Lower lobe of right lung (tissue), 2 donors: ENCODE data around the gene PDE9A. TPM values are rescaled to one million over a fixed set of nuclear protein-coding genes. Genes with fewer than 3 reads are reported as not detected.

Experiments used
- ATAC-seq, 2 donors: fragments of 200-7000 bp; cut with Tn5 transposase; one replicate each; pipeline ENCODE4 v1.9.1; 2020 to 2022; ENCODE audit warnings: mild to moderate bottlenecking in 2 of 2, moderate library complexity in 2 of 2
- DNase-seq: peaks from one replicate; pipeline ENCODE4 v3.0.0-alpha.2; 2020
- H3K27ac ChIP-seq: fragments of 200-600 bp; one replicate; pipeline ENCODE4 v1.8.0; 2022
- H3K27me3 ChIP-seq: fragments of 200-600 bp; one replicate; pipeline ENCODE4 v1.8.0; 2022; ENCODE audit warnings: low read depth
- H3K36me3 ChIP-seq: fragments of 200-600 bp; one replicate; pipeline ENCODE4 v1.8.0; 2022; ENCODE audit warnings: mild to moderate bottlenecking
- H3K4me1 ChIP-seq: fragments of 200-600 bp; one replicate; pipeline ENCODE4 v1.8.0; 2022
- H3K4me3 ChIP-seq: fragments of 200-600 bp; one replicate; pipeline ENCODE4 v1.8.0; 2022; ENCODE audit warnings: mild to moderate bottlenecking
- H3K9me3 ChIP-seq: fragments of 200-600 bp; one replicate; pipeline ENCODE4 v1.8.0; 2022
- CTCF ChIP-seq: fragments of 200-600 bp; IDR thresholded peaks from one replicate; pipeline ENCODE4 v1.8.0; 2022; ENCODE audit warnings: antibody characterized with exemption, mild to moderate bottlenecking
- intact Hi-C: fragments of 100-400 bp; cut with DNase I; formaldehyde crosslinking; loops from one replicate; pipeline ENCODE4 v1.11.0; 2022
- total RNA-seq: library from RNA; stranded (reverse); fragmentation: NEBNext Ultra II Directional; extraction: Animal tissue kit (Norgen Biotek cat#: 25700); gene quantifications from one replicate; pipeline ENCODE4 v1.2.1, GENCODE V29; 2021
- donor health status: DM: no; HTN: yes; CAD: no; lungs with severe emphysema.

The PDE9A gene
- total RNA-seq, 1 donor from 2014 or later = 12.8 TPM

GRCh38 chr21:42754270-42754933 is 101.0 kb downstream of the PDE9A start:
- Histone ChIP-seq H3K4me3 (no peak overlapping the region), H3K27ac (no peak overlapping the region), H3K9me3 (no peaks in the 10 kb centered on the region), H3K4me1 (no peaks in the 10 kb centered on the region), H3K36me3 (no peaks in the 10 kb centered on the region), H3K27me3 (no peaks in the 10 kb centered on the region)
- TF ChIP-seq CTCF = no peak
- no peak for ATAC-seq
- DNase-seq = no peak
- intact Hi-C loops = no loop called here

- Histone ChIP-seq H3K36me3 (no peaks in the 10 kb centered on the region), H3K27me3 (no peaks in the 10 kb centered on the region), H3K4me1 (no peaks in the 10 kb centered on the region), H3K27ac (no peak overlapping the region), H3K9me3 (no peaks in the 10 kb centered on the region), H3K4me3 (no peak overlapping the region)
- intact Hi-C loops = no loop called here
- ATAC-seq = no peak
- DNase-seq = no peak
- no peak for TF ChIP-seq CTCF
These were observed 101.7 kb downstream of the PDE9A start for GRCh38 chr21:42755031-42755665.

- ATAC-seq (no peak), DNase-seq (no peak)
- Histone ChIP-seq H3K4me1 (no peaks in the 10 kb centered on the region), H3K4me3 (no peak overlapping the region), H3K27me3 (no peaks in the 10 kb centered on the region), H3K27ac (no peak overlapping the region), H3K9me3 (no peaks in the 10 kb centered on the region), H3K36me3 (no peaks in the 10 kb centered on the region)
- TF ChIP-seq CTCF = no peak
- intact Hi-C loops = no loop called here
These were observed 102.6 kb downstream of the PDE9A start for GRCh38 chr21:42755766-42756579.

GRCh38 chr21:42756580-42757250 is 103.3 kb downstream of the PDE9A start:
- H3K27me3 ChIP-seq = no peaks in the 10 kb centered on the region
- ATAC-seq (no peak), DNase-seq (peak; percentile 18)
- H3K9me3 ChIP-seq = no peaks in the 10 kb centered on the region
- no peaks in the 10 kb centered on the region for H3K4me1 ChIP-seq
- no peak for TF ChIP-seq CTCF
- no peaks in the 10 kb centered on the region for H3K36me3 ChIP-seq
- no peak overlapping the region for H3K27ac ChIP-seq
- no peak overlapping the region for H3K4me3 ChIP-seq
- intact Hi-C loops = no loop called here

- intact Hi-C loops = no loop called here
These were observed 104.0 kb downstream of the PDE9A start for GRCh38 chr21:42757422-42757821.

More at GRCh38 chr21:42757422-42757821, 104.0 kb downstream of the PDE9A start:
- Histone ChIP-seq H3K9me3 (no peaks in the 10 kb centered on the region), H3K4me1 (no peaks in the 10 kb centered on the region), H3K36me3 (no peaks in the 10 kb centered on the region), H3K27ac (no peak overlapping the region), H3K27me3 (no peaks in the 10 kb centered on the region), H3K4me3 (no peak overlapping the region)
- no peak for TF ChIP-seq CTCF
- DNase-seq (peak; percentile 24), ATAC-seq (no peak)
